PFSK-1 (cell line): Measurements from ENCODE around the gene DNM3.

Experiments
- FOXP2 ChIP-seq: optimal IDR thresholded peaks from 2 replicates; pipeline ENCODE3; 2011; ENCODE audit warnings: borderline replicate concordance, control low read depth, inconsistent platforms; ENCODE audit not compliant: insufficient read depth; ENCODE audit errors: extremely low read length, extremely low read depth
- POLR2AphosphoS5 ChIP-seq: IDR thresholded peaks from 2 replicates; pipeline ENCODE4 v1.6.1; 2012; ENCODE audit warnings: low read depth, mild to moderate bottlenecking, control low read depth, low read length, moderate library complexity
- REST ChIP-seq, 2 experiments: IDR thresholded peaks; 2 replicates each; pipeline versions ENCODE4 v1.6.1 to v1.8.0; 2011 to 2012; ENCODE audit warnings: low read depth in 2 of 2, low read length in 2 of 2, control low read depth in 1 of 2, inconsistent platforms in 1 of 2, mild to moderate bottlenecking in 1 of 2, moderate library complexity in 1 of 2; ENCODE audit not compliant: insufficient read depth in 1 of 2
- SIN3A ChIP-seq: IDR thresholded peaks from 2 replicates; pipeline ENCODE4 v1.6.1; 2012; ENCODE audit warnings: mild to moderate bottlenecking, low read length, moderate library complexity, borderline replicate concordance; ENCODE audit not compliant: insufficient read depth
- TAF1 ChIP-seq: IDR thresholded peaks from 2 replicates; pipeline ENCODE4 v1.6.1; 2012; ENCODE audit warnings: low read length, control low read depth, borderline replicate concordance; ENCODE audit not compliant: insufficient read depth

DNM3 gene

GRCh38 chr1:172399756-172400721 is 558.7 kb downstream of the DNM3 start:
- TF ChIP-seq POLR2AphosphoS5 (no peak), SIN3A (no peak), REST (IDR thresholded peaks at IDR 0.05; ENCODE audit: insufficient read depth in 1 of 2, low read depth in 2 of 2, low read length in 2 of 2) (no peak), TAF1 (no peak), FOXP2 (no peak)

GRCh38 chr1:172400722-172401105 is 559.4 kb downstream of the DNM3 start:
- TF ChIP-seq SIN3A (no peak), POLR2AphosphoS5 (no peak), TAF1 (no peak), FOXP2 (no peak), REST (IDR thresholded peaks at IDR 0.05; ENCODE audit: insufficient read depth in 1 of 2, low read depth in 2 of 2, low read length in 2 of 2) (no peak)

GRCh38 chr1:172401477-172401876 is 560.2 kb downstream of the DNM3 start:
- TF ChIP-seq TAF1 (no peak), SIN3A (no peak), POLR2AphosphoS5 (no peak), FOXP2 (no peak), REST (IDR thresholded peaks at IDR 0.05; ENCODE audit: insufficient read depth in 1 of 2, low read depth in 2 of 2, low read length in 2 of 2) (no peak)

- TF ChIP-seq POLR2AphosphoS5 = no peak
- no peak for TF ChIP-seq SIN3A
- TF ChIP-seq TAF1 = no peak
- no peak for TF ChIP-seq REST (IDR thresholded peaks at IDR 0.05; ENCODE audit: insufficient read depth in 1 of 2, low read depth in 2 of 2, low read length in 2 of 2)
- TF ChIP-seq FOXP2 = no peak
These were observed 560.6 kb downstream of the DNM3 start for GRCh38 chr1:172401892-172402291.
